PC-9 (cell line): ENCODE results near the gene C1orf35.

Experiments
- CTCF ChIP-seq: fragments of 200-600 bp; sonication (generic); conservative IDR thresholded peaks from 2 replicates; pipeline ENCODE4 v1.6.1; 2017; ENCODE audit warnings: mixed run types, antibody characterized with exemption, mild to moderate bottlenecking, moderate library complexity
- EZH2 ChIP-seq: fragments of 200-600 bp; sonication (generic); IDR thresholded peaks from 2 replicates; pipeline ENCODE4 v1.8.0; 2017; ENCODE audit warnings: antibody characterized with exemption, low read depth

- TF ChIP-seq CTCF (no peak), EZH2 (no peak)
Measured at GRCh38 chr1:228077565-228078330, 25.4 kb downstream of the C1orf35 start.
